Measurements from ENCODE around the gene BPIFB6. TPM values are rescaled to one million over a fixed set of nuclear protein-coding genes. Genes with fewer than 3 reads are reported as not detected.

Gene BPIFB6
- total and polyA plus RNA-seq, 2 donors from 2014 or later = not detected

GRCh38 chr20:33062105-33062824, 30.8 kb downstream of the BPIFB6 start:
- no peaks in the 10 kb centered on the region for H3K9me3 ChIP-seq (ENCODE audit: control insufficient read depth in 2 of 3, insufficient read depth in 1 of 3, low read length in 3 of 3)
- no peak overlapping the region for H3K4me3 ChIP-seq (ENCODE audit: low read length in 3 of 3)
- no peak for DNase-seq
- no peak overlapping the region for H3K27ac ChIP-seq (ENCODE audit: low read depth in 2 of 2, low read length in 2 of 2)
- H3K36me3 ChIP-seq (ENCODE audit: control insufficient read depth in 2 of 3, insufficient read depth in 3 of 3, low read length in 3 of 3) = no peaks in the 10 kb centered on the region
- no peaks in the 10 kb centered on the region for H3K27me3 ChIP-seq (ENCODE audit: control insufficient read depth, insufficient read depth, low read length)
- H3K4me1 ChIP-seq (ENCODE audit: control insufficient read depth in 2 of 3, insufficient read depth in 2 of 3, low read depth in 1 of 3, low read length in 3 of 3) = no peaks in the 10 kb centered on the region
- no peak for TF ChIP-seq CTCF (IDR thresholded peaks at IDR 0.05; ENCODE audit: borderline replicate concordance, extremely low read depth, insufficient read depth)
- no peak for FAIRE-seq
- no peak overlapping the region for H3K9ac ChIP-seq (ENCODE audit: low read length in 3 of 3)
- intact Hi-C loops (cut with DNase I) = no loop called here

GRCh38 chr20:33062825-33063149, 31.3 kb downstream of the BPIFB6 start:
- H3K4me3 ChIP-seq (ENCODE audit: low read length in 3 of 3) = no peak overlapping the region
- no peak for FAIRE-seq
- H3K27me3 ChIP-seq (ENCODE audit: control insufficient read depth, insufficient read depth, low read length) = no peaks in the 10 kb centered on the region
- intact Hi-C loops (cut with DNase I) = no loop called here
- no peak for TF ChIP-seq CTCF (IDR thresholded peaks at IDR 0.05; ENCODE audit: borderline replicate concordance, extremely low read depth, insufficient read depth)
- H3K4me1 ChIP-seq (ENCODE audit: control insufficient read depth in 2 of 3, insufficient read depth in 2 of 3, low read depth in 1 of 3, low read length in 3 of 3) = no peaks in the 10 kb centered on the region
- H3K36me3 ChIP-seq (ENCODE audit: control insufficient read depth in 2 of 3, insufficient read depth in 3 of 3, low read length in 3 of 3) = no peaks in the 10 kb centered on the region
- DNase-seq = no peak
- H3K27ac ChIP-seq (ENCODE audit: low read depth in 2 of 2, low read length in 2 of 2) = no peak overlapping the region
- no peak overlapping the region for H3K9ac ChIP-seq (ENCODE audit: low read length in 3 of 3)
- no peaks in the 10 kb centered on the region for H3K9me3 ChIP-seq (ENCODE audit: control insufficient read depth in 2 of 3, insufficient read depth in 1 of 3, low read length in 3 of 3)

GRCh38 chr20:33063271-33063670, 31.8 kb downstream of the BPIFB6 start:
- DNase-seq (no peak), FAIRE-seq (no peak)
- H3K4me1 ChIP-seq (ENCODE audit: control insufficient read depth in 2 of 3, insufficient read depth in 2 of 3, low read depth in 1 of 3, low read length in 3 of 3) = no peaks in the 10 kb centered on the region
- no peak overlapping the region for H3K4me3 ChIP-seq (ENCODE audit: low read length in 3 of 3)
- H3K9me3 ChIP-seq (ENCODE audit: control insufficient read depth in 2 of 3, insufficient read depth in 1 of 3, low read length in 3 of 3) = no peaks in the 10 kb centered on the region
- TF ChIP-seq CTCF (IDR thresholded peaks at IDR 0.05; ENCODE audit: borderline replicate concordance, extremely low read depth, insufficient read depth) = no peak
- intact Hi-C loops (cut with DNase I) = no loop called here
- no peak overlapping the region for H3K9ac ChIP-seq (ENCODE audit: low read length in 3 of 3)
- H3K36me3 ChIP-seq (ENCODE audit: control insufficient read depth in 2 of 3, insufficient read depth in 3 of 3, low read length in 3 of 3) = no peaks in the 10 kb centered on the region
- H3K27ac ChIP-seq (ENCODE audit: low read depth in 2 of 2, low read length in 2 of 2) = no peak overlapping the region
- no peaks in the 10 kb centered on the region for H3K27me3 ChIP-seq (ENCODE audit: control insufficient read depth, insufficient read depth, low read length)
